Measurements from ENCODE around the gene TRPM8.
"Not testable (repeated sequence)": the region's sequence is repeated elsewhere in the genome, so short reads cannot be mapped to it uniquely, and the experiment has no call there.

TRPM8 gene

DNA sequence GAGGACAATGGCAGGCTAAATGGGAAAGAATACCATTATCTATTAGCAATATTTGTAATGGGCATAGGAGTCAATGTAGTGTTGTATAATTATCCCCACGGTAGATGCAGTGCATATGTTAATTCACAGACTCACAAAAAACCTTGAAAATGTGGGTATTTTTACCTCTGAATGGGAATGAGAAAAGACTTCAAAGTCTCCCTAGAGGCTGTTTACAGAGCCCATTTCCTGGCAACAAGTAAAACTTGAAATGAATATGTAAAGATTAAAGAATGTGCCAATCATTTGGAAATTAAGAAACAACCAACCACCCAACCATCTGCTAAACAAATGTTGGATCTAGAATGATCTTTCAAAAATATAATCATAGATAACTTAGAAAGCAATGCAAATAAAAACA lies 27.1 kb downstream of the TRPM8 start:
- no peak for TF ChIP-seq JUND (IDR thresholded peaks at IDR 0.05; ENCODE audit: low read depth)
- no peak for DNase-seq (ENCODE audit: low read depth in 1 of 2, low spot score in 1 of 2)
- in situ Hi-C loops (cut with HindIII; ENCODE audit: low pct_unique_long_range_greater_than_20kb, low sequenced_read_pairs): no loop called here

DNA sequence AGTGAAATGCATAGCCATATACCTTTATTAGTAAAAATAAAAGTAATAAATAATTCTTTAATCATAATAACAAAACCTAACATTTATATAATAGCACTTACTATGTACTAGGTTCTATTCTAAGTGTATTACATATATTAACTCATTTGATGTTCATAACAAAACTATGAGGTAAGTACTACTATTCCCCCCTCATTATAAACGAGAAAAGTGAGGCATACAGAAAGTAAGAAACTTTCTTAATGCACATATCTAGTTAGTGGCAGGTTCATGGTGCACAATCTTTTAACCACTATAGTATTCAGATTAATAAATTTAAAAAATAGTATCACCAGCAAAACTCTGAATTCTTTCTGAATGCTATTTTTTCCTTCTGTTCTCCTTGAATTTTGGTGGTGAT lies 27.5 kb downstream of the TRPM8 start:
- in situ Hi-C loops (cut with HindIII; ENCODE audit: low pct_unique_long_range_greater_than_20kb, low sequenced_read_pairs): no loop called here
- TF ChIP-seq JUND (IDR thresholded peaks at IDR 0.05; ENCODE audit: low read depth): no peak

DNA sequence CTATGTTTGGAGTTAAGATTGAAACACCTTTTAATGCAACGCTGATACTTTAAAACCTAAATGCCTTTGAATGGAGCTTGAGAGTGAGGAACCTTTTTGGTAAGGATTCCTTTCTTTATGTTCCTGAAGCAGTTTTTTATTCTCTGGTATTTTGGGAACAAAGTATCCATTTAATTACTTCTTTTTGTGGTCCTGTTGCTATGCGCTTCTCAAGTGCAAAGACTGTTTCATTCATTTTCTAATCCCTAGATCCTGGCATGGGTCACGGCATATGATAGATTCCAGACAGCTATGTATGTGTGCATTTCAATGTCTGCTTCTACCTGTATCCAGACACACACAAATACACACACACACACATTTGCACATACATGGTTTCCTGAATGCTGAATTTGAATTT lies 28.0 kb downstream of the TRPM8 start:
- TF ChIP-seq JUND (IDR thresholded peaks at IDR 0.05; ENCODE audit: low read depth): no peak
- in situ Hi-C loops (cut with HindIII; ENCODE audit: low pct_unique_long_range_greater_than_20kb, low sequenced_read_pairs): no loop called here
- DNase-seq (ENCODE audit: low read depth in 1 of 2, low spot score in 1 of 2): no peak

More for the DNA sequence above, 27.5 kb downstream of the TRPM8 start:
- DNase-seq (ENCODE audit: low read depth in 1 of 2, low spot score in 1 of 2): no peak

DNA sequence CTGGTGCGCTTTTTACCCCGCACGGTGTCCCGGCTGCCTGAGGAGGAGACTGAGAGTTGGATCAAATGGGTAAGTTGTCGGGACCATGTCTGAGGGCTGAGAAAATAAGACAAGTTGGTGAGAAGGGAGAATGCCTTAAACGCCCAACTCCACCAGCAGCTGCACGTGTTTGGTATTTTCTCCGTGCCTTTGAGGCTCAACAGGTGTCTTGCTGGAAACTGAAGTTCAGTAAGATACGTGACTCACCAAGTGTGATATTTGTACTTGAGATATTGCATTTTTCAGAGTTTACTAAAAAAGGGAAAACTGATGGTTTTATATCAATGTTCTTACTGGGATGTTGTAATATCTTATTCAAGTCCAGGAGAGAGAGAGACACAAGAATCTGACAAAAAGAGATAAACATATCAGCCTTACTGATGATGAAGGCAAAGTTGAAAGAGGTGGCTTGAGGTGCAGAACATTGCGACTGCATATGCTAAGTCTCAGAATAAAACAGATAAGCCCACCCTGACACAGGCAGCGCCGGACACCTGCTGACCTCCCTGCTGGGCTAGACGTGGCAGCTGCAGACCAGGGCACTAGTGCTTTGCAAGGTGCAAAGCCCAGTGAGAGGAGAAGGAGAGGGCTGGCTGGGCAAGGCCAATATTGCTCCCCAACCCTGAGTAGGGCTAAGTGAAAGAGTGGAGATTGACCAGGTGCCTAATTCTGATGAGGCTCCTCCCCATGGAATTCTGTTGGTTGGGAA lies 33.1 kb downstream of the TRPM8 start:
- in situ Hi-C loops (cut with HindIII; ENCODE audit: low pct_unique_long_range_greater_than_20kb, low sequenced_read_pairs): no loop called here
- TF ChIP-seq JUND (IDR thresholded peaks at IDR 0.05; ENCODE audit: low read depth): no peak
- no peak for DNase-seq (ENCODE audit: low read depth in 1 of 2, low spot score in 1 of 2)

DNA sequence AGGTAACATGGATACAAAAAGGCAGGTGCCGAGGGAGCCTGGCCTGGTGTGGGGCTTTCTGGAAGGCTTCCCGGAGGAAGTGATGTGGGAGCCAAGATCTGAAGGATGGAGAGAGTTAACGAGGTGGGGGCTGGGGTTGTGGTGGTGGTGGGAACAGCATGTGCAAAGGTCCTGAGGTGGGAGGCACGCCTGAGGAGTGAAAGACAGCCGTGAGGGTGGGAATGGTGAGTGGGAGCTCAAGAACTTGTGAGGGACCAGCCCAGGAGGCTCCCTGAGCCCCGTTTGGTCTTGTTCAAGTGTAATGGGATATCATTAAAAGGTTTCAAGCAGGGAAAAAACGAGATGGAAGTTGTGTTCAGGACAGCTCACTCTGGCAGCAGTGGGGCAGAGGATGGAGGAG lies 35.2 kb downstream of the TRPM8 start:
- no peak for TF ChIP-seq JUND (IDR thresholded peaks at IDR 0.05; ENCODE audit: low read depth)
- DNase-seq (ENCODE audit: low read depth in 1 of 2, low spot score in 1 of 2): no peak
- in situ Hi-C loops (cut with HindIII; ENCODE audit: low pct_unique_long_range_greater_than_20kb, low sequenced_read_pairs): no loop called here

DNA sequence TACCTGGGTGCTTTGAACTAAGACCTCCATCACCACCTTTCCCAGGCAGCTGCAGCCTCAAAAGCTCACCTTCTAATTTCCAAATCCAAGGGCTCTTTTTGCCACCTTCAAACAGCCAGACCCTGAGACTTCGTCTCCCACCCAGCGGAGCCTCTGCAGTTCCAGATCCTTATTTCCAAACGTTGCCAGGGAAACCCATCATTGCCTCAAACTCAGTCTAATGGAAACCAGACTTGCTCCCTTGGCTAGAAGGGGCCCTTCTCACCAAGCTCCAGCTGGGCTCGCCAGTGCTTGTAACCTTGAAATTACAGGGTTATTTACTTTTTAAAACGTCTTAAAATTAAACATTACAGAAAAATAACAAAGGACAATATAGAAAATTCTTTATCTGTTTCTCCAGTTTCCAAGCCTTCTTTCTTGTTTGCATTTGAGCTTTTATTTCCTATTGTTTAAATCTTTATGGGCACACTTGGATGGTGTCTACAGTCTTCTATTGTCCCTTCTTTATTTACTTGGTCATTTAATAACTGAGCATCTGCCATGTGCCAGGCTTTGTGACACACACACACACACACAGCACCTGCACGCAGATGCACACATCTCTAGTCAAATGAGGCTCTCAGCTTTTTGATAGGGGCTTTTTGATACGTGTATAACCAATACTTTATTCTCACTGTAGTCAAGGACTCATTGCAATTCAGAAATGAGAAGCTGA lies 36.1 kb downstream of the TRPM8 start:
- no peak for TF ChIP-seq JUND (IDR thresholded peaks at IDR 0.05; ENCODE audit: low read depth)
- DNase-seq (ENCODE audit: low read depth in 1 of 2, low spot score in 1 of 2): no peak
- in situ Hi-C loops (cut with HindIII; ENCODE audit: low pct_unique_long_range_greater_than_20kb, low sequenced_read_pairs): no loop called here

DNA sequence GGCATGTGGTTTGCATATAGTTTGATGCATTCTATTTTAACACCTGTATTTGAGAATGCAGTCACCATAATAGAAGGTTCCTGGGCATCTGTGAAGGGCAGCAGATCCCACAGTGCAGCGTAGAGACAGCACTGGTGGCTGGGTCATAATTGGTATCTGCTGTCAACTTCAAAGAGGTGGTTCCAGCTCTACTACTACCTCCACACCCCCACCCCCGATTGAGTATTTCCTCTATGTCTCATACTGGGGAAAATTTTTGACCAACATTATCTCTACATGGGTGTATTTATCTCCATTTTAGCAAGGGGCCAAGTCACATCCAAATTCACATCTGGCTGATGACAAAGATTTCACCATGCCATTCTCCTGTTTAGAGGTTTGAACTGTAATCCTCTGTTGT lies 43.0 kb downstream of the TRPM8 start:
- DNase-seq (ENCODE audit: low read depth in 1 of 2, low spot score in 1 of 2): no peak
- in situ Hi-C loops (cut with HindIII; ENCODE audit: low pct_unique_long_range_greater_than_20kb, low sequenced_read_pairs): no loop called here
- TF ChIP-seq JUND (IDR thresholded peaks at IDR 0.05; ENCODE audit: low read depth): no peak

DNA sequence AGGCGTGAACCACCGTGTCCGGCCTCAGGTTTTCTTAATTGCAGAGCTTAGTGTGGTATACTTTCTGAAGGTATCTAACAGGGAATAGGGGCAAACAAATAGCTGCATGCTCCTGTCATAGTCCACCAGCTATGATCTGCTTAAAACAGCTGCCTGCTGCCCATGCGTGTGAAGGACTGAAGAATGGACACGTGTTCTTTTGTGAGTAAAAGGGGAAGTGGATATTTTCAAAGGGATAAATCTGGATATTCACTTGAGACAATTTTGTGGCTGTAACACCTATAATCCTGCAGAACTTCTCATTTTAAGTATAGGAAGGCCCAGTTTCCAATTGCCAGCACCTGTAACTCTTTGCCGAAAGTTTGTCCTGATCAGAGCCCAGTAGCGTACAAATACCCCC lies 44.7 kb downstream of the TRPM8 start:
- DNase-seq (ENCODE audit: low read depth in 1 of 2, low spot score in 1 of 2): no peak
- TF ChIP-seq JUND (IDR thresholded peaks at IDR 0.05; ENCODE audit: low read depth): no peak
- in situ Hi-C loops (cut with HindIII; ENCODE audit: low pct_unique_long_range_greater_than_20kb, low sequenced_read_pairs): no loop called here

DNA sequence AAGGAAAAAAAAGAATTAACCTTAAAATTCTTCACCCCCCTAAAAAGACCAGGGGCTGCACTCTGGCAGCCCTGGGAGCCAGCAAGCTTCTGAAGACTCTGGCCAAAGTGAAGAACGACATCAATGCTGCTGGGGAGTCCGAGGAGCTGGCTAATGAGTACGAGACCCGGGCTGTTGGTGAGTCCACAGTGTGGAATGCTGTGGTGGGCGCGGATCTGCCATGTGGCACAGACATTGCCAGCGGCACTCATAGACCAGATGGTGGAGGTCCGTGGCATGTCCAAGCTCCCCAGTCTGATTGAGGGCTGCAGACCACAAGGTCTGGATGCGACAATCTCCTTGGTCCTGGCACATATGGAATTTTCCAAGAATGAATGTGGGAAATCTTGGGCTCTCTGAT lies 47.4 kb downstream of the TRPM8 start:
- DNase-seq (ENCODE audit: low read depth in 1 of 2, low spot score in 1 of 2): no peak
- no peak for TF ChIP-seq JUND (IDR thresholded peaks at IDR 0.05; ENCODE audit: low read depth)
- in situ Hi-C loops (cut with HindIII; ENCODE audit: low pct_unique_long_range_greater_than_20kb, low sequenced_read_pairs): no loop called here

DNA sequence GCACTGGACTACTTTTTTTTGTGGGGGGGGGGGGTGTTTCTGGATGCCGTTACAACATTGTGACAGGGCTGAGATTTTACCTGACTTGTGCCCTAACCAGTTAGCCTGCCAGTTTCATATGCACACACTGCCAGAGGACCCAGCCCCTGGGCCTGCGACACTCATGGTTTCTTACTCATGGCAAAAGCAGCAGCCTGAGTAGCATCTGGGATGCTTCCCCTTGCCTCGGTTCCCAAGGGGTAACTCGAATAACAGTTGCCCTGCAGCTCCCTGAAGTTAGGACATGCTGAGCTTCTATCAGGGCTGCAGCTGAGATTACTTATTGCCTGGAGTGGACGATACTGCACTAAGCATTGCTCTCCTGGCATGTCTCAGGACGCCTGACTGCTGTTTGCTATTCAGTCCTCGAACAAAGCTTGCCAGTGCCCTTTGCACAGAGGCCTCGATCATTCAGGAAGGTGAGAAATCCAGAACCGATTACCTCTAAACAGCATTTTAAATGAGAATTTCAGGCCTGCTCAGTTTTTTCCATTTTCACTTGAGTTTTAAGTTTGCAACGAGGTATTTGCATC lies 47.9 kb downstream of the TRPM8 start:
- DNase-seq (ENCODE audit: low read depth in 1 of 2, low spot score in 1 of 2): no peak
- TF ChIP-seq JUND (IDR thresholded peaks at IDR 0.05; ENCODE audit: low read depth): no peak
- in situ Hi-C loops (cut with HindIII; ENCODE audit: low pct_unique_long_range_greater_than_20kb, low sequenced_read_pairs): no loop called here

DNA sequence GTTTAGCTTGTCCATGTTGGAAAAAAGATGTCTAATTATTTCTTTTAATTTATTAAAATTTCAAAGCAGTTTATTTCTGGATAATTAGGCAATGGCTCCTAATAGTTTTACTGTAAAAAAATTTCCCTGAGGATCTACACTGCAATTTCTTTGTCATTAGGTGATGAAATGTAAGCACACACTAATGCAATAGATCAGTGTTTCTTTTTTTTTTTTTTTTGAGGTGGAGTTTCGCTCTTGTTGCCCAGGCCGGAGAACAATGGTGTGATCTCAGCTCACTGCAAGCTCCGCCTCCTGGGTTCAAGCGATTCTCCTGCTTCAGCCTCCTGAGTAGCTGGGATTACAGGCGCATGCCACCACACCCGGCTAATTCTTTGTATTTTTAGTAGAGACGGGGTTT lies 48.5 kb downstream of the TRPM8 start:
- DNase-seq (ENCODE audit: low read depth in 1 of 2, low spot score in 1 of 2); in situ Hi-C loops (cut with HindIII; ENCODE audit: low pct_unique_long_range_greater_than_20kb, low sequenced_read_pairs): not testable (repeated sequence)

DNA sequence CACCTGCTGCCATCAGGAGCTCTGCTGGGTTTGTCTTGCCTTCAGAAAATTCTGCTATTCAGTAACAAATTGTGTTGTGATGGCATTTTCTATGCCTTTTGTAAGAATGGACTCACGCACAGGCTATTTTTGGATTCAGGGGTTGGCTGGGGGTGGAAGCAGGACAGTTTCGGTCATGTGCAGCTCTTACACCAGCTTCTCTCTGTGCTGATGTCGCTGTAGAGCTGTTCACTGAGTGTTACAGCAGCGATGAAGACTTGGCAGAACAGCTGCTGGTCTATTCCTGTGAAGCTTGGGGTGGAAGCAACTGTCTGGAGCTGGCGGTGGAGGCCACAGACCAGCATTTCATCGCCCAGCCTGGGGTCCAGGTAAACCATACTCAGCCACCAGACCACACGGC lies 49.2 kb downstream of the TRPM8 start:
- TF ChIP-seq JUND (IDR thresholded peaks at IDR 0.05; ENCODE audit: low read depth): no peak
- in situ Hi-C loops (cut with HindIII; ENCODE audit: low pct_unique_long_range_greater_than_20kb, low sequenced_read_pairs): no loop called here
- no peak for DNase-seq (ENCODE audit: low read depth in 1 of 2, low spot score in 1 of 2)

DNA sequence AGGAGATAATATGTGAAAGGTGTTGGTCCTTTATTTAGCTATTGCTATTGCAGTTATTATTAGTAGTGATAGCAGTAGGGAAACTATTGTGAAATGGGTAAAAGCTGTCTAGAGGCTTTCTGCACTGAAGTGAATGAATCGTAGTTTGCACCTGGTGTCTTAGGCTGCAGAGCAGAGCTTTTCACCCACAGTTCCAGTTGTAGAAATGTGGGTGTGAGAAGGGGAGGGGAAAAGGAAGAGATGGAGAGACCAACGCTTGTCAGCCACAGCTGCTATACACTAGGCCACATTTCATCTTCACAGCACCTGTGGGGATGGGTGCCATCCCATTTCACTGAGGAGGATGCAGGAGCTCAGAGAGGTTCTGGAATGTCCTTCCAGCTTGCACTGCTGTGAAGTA lies 50.0 kb downstream of the TRPM8 start:
- in situ Hi-C loops (cut with HindIII; ENCODE audit: low pct_unique_long_range_greater_than_20kb, low sequenced_read_pairs): no loop called here
- DNase-seq (ENCODE audit: low read depth in 1 of 2, low spot score in 1 of 2): no peak
- TF ChIP-seq JUND (IDR thresholded peaks at IDR 0.05; ENCODE audit: low read depth): no peak
